ENCODE data around the gene TMEM38B.

Gene TMEM38B

DNA sequence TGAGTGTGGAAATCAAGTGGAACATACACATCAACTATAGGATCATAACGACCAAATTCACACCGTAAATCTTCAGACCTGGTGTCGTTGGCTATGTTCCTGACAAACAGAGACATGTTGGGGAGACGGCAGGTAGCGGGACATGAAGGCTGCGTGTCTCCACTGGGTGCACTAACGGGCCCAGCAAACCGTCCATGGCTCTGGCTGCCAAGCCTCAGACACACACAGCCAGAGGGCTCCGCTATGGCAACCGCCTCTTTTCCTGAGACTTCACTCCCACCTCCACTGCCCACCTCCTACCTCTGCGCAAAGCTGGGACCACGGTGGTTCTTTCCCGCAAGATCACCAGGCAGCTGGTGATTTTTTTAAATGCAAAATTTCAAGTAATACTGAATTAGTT is 16.3 kb downstream of the TMEM38B start:
- H3K36me3 ChIP-seq (ENCODE audit: insufficient read depth, insufficient read length, low read length) = peaks cover 8% of the 10 kb centered on the region
- no peak for DNase-seq (ENCODE audit: low read depth, low spot score)
- H3K27me3 ChIP-seq (ENCODE audit: insufficient read depth, insufficient read length) = no peaks in the 10 kb centered on the region
- no peak overlapping the region for H3K4me3 ChIP-seq (ENCODE audit: insufficient read length, low read depth)
- TF ChIP-seq ZNF274 (IDR thresholded peaks at IDR 0.05; ENCODE audit: low read depth, low read length) = no peak
- no peak for TF ChIP-seq YY1 (IDR thresholded peaks at IDR 0.05; ENCODE audit: insufficient read depth, insufficient read length)
- no peak for TF ChIP-seq SUZ12 (IDR thresholded peaks at IDR 0.05; ENCODE audit: extremely low read depth, insufficient read depth, insufficient read length)
- no peak overlapping the region for H3K9ac ChIP-seq (ENCODE audit: insufficient read length, low read depth)
- H3K4me1 ChIP-seq (ENCODE audit: insufficient read depth, insufficient read length) = no peaks in the 10 kb centered on the region
- peaks cover 16% of the 10 kb centered on the region for H3K9me3 ChIP-seq (ENCODE audit: insufficient read depth, low read length)

- H3K9me3 ChIP-seq (ENCODE audit: insufficient read depth, low read length) = peaks cover 16% of the 10 kb centered on the region
- no peak for DNase-seq (ENCODE audit: low read depth, low spot score)
- H3K4me1 ChIP-seq (ENCODE audit: insufficient read depth, insufficient read length) = no peaks in the 10 kb centered on the region
These were observed 17.5 kb downstream of the TMEM38B start for GRCh38 chr9:105711867-105712266.

GRCh38 chr9:105712297-105712696 is 18.0 kb downstream of the TMEM38B start:
- H3K4me1 ChIP-seq (ENCODE audit: insufficient read depth, insufficient read length) = no peaks in the 10 kb centered on the region
- no peak overlapping the region for H3K4me3 ChIP-seq (ENCODE audit: insufficient read length, low read depth)
- no peak for TF ChIP-seq SUZ12 (IDR thresholded peaks at IDR 0.05; ENCODE audit: extremely low read depth, insufficient read depth, insufficient read length)
- no peak for TF ChIP-seq ZNF274 (IDR thresholded peaks at IDR 0.05; ENCODE audit: low read depth, low read length)
- TF ChIP-seq YY1 (IDR thresholded peaks at IDR 0.05; ENCODE audit: insufficient read depth, insufficient read length) = no peak
- no peaks in the 10 kb centered on the region for H3K27me3 ChIP-seq (ENCODE audit: insufficient read depth, insufficient read length)
- no peak for DNase-seq (ENCODE audit: low read depth, low spot score)
- peaks cover 16% of the 10 kb centered on the region for H3K9me3 ChIP-seq (ENCODE audit: insufficient read depth, low read length)
- no peak overlapping the region for H3K9ac ChIP-seq (ENCODE audit: insufficient read length, low read depth)
- peaks cover 8% of the 10 kb centered on the region for H3K36me3 ChIP-seq (ENCODE audit: insufficient read depth, insufficient read length, low read length)

More at GRCh38 chr9:105711867-105712266, 17.5 kb downstream of the TMEM38B start:
- H3K36me3 ChIP-seq (ENCODE audit: insufficient read depth, insufficient read length, low read length) = peaks cover 8% of the 10 kb centered on the region
- H3K9ac ChIP-seq (ENCODE audit: insufficient read length, low read depth) = no peak overlapping the region
- no peaks in the 10 kb centered on the region for H3K27me3 ChIP-seq (ENCODE audit: insufficient read depth, insufficient read length)
- TF ChIP-seq SUZ12 (IDR thresholded peaks at IDR 0.05; ENCODE audit: extremely low read depth, insufficient read depth, insufficient read length) (no peak), ZNF274 (IDR thresholded peaks at IDR 0.05; ENCODE audit: low read depth, low read length) (no peak), YY1 (IDR thresholded peaks at IDR 0.05; ENCODE audit: insufficient read depth, insufficient read length) (no peak)
- no peak overlapping the region for H3K4me3 ChIP-seq (ENCODE audit: insufficient read length, low read depth)

DNA sequence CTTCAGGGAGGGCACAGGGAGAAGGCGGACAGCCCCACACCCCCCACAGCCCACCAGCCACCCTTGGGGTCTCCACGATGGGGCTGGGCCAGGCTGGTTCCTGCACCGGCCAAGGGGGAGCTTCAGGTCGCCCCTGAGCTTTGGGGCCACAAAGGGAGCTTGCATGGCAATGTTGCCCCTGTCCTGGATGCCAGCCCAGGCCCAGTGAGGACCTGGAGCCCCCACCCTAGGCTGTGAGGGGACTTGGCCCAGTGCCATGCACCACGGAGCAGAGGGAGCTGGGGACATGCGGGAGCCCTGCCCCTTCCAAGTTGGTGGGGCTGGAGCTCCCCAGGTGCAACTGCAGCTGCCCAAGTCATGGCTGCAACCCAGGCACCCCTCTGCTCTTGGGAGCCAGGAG is 18.4 kb downstream of the TMEM38B start:
- H3K9ac ChIP-seq (ENCODE audit: insufficient read length, low read depth) = no peak overlapping the region
- H3K27me3 ChIP-seq (ENCODE audit: insufficient read depth, insufficient read length) = no peaks in the 10 kb centered on the region
- no peak for TF ChIP-seq YY1 (IDR thresholded peaks at IDR 0.05; ENCODE audit: insufficient read depth, insufficient read length)
- no peak for TF ChIP-seq SUZ12 (IDR thresholded peaks at IDR 0.05; ENCODE audit: extremely low read depth, insufficient read depth, insufficient read length)
- TF ChIP-seq ZNF274 (IDR thresholded peaks at IDR 0.05; ENCODE audit: low read depth, low read length) = no peak
- DNase-seq (ENCODE audit: low read depth, low spot score) = no peak
- H3K36me3 ChIP-seq (ENCODE audit: insufficient read depth, insufficient read length, low read length) = peaks cover 8% of the 10 kb centered on the region
- H3K4me3 ChIP-seq (ENCODE audit: insufficient read length, low read depth) = no peak overlapping the region
- H3K9me3 ChIP-seq (ENCODE audit: insufficient read depth, low read length) = peaks cover 16% of the 10 kb centered on the region
- no peaks in the 10 kb centered on the region for H3K4me1 ChIP-seq (ENCODE audit: insufficient read depth, insufficient read length)

DNA sequence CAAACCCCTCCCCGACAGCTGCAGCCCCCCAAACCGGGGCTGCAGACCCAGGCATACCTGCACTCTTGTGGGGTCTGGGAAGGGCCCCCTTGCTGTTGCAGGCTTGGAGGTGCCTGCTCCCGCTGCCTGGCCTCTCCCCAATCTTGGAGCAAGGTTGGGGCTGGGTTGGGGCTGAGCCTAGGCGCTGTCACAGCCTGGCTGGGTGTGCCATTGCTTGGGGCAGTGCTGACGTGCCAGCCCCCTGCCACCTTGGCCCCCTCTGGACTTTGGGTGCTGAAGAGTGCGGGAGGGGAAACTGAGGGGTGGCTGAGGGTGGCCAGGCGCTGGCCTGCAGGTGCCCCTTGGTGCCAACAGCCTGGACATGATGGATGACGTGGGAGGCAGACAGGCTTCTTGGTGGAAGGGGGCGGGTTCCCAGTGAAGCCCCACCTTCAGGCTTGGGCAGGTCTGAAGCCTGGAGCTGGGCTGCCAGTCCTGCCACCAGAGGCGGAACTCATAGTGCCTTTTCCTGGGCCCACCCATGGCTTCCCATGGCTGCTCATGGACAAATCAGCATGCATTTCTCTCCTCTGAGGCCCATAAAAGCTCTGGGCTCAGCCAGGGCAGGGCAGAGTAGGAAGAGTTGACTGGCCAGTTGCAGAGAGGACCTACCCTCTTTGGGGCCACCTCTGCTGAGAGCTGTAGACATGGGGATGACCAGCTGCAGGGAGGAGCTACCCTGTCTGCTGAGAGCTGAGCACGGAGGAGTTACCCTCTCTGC is 19.1 kb downstream of the TMEM38B start:
- DNase-seq (ENCODE audit: low read depth, low spot score) = no peak

DNA sequence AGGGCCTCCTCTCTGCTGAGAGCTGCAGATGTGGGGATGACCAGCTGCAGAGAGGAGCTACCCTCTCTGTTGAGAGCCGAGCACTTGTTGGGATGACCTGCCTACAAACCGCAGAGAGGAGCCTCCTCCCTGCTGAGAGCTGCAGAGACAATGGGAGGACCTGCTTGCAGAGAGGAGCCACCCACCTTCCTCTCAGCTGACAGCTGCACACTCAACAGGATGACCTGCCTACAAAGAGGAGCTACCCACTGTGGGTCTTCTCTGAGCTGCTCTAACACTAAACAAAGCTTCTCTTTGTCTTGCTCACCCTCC is 19.6 kb downstream of the TMEM38B start:
- Histone ChIP-seq H3K4me3 (ENCODE audit: insufficient read length, low read depth) (no peak overlapping the region), H3K36me3 (ENCODE audit: insufficient read depth, insufficient read length, low read length) (peaks cover 8% of the 10 kb centered on the region), H3K9ac (ENCODE audit: insufficient read length, low read depth) (no peak overlapping the region), H3K4me1 (ENCODE audit: insufficient read depth, insufficient read length) (no peaks in the 10 kb centered on the region), H3K9me3 (ENCODE audit: insufficient read depth, low read length) (peaks cover 16% of the 10 kb centered on the region), H3K27me3 (ENCODE audit: insufficient read depth, insufficient read length) (no peaks in the 10 kb centered on the region)
- DNase-seq (ENCODE audit: low read depth, low spot score) = no peak
- TF ChIP-seq YY1 (IDR thresholded peaks at IDR 0.05; ENCODE audit: insufficient read depth, insufficient read length) (no peak), SUZ12 (IDR thresholded peaks at IDR 0.05; ENCODE audit: extremely low read depth, insufficient read depth, insufficient read length) (no peak), ZNF274 (IDR thresholded peaks at IDR 0.05; ENCODE audit: low read depth, low read length) (no peak)

More for the DNA sequence above, 19.1 kb downstream of the TMEM38B start:
- peaks cover 16% of the 10 kb centered on the region for H3K9me3 ChIP-seq (ENCODE audit: insufficient read depth, low read length)
- no peaks in the 10 kb centered on the region for H3K27me3 ChIP-seq (ENCODE audit: insufficient read depth, insufficient read length)
- no peak overlapping the region for H3K4me3 ChIP-seq (ENCODE audit: insufficient read length, low read depth)
- H3K4me1 ChIP-seq (ENCODE audit: insufficient read depth, insufficient read length) = no peaks in the 10 kb centered on the region
- no peak for TF ChIP-seq YY1 (IDR thresholded peaks at IDR 0.05; ENCODE audit: insufficient read depth, insufficient read length)
- TF ChIP-seq SUZ12 (IDR thresholded peaks at IDR 0.05; ENCODE audit: extremely low read depth, insufficient read depth, insufficient read length) = no peak
- no peak for TF ChIP-seq ZNF274 (IDR thresholded peaks at IDR 0.05; ENCODE audit: low read depth, low read length)
- H3K9ac ChIP-seq (ENCODE audit: insufficient read length, low read depth) = no peak overlapping the region
- peaks cover 8% of the 10 kb centered on the region for H3K36me3 ChIP-seq (ENCODE audit: insufficient read depth, insufficient read length, low read length)

DNA sequence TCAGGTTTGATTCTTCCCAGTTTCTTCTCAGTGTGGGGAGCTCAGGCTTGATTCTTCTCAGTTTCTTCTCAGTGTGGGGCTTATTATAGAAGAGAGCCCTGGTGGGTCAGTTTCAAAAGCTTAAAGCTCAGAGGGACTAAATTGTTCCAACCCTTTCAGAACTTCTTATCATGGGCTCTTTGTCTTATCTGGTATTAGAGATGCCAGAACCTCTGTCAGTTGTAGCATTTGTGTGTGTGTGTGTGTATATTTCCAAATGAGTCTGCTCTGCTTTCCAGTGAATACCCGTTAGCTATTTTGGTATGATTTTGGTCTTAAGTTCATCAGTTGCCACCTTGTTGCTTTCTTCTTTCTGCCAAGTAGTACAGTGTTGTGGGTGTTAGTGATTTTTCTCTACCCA is 21.8 kb downstream of the TMEM38B start:
- Histone ChIP-seq H3K27me3 (ENCODE audit: insufficient read depth, insufficient read length) (no peaks in the 10 kb centered on the region), H3K4me3 (ENCODE audit: insufficient read length, low read depth) (no peak overlapping the region), H3K36me3 (ENCODE audit: insufficient read depth, insufficient read length, low read length) (peaks cover 4% of the 10 kb centered on the region), H3K9me3 (ENCODE audit: insufficient read depth, low read length) (peaks cover 16% of the 10 kb centered on the region), H3K9ac (ENCODE audit: insufficient read length, low read depth) (no peak overlapping the region), H3K4me1 (ENCODE audit: insufficient read depth, insufficient read length) (no peaks in the 10 kb centered on the region)
- TF ChIP-seq YY1 (IDR thresholded peaks at IDR 0.05; ENCODE audit: insufficient read depth, insufficient read length) (no peak), ZNF274 (IDR thresholded peaks at IDR 0.05; ENCODE audit: low read depth, low read length) (no peak), SUZ12 (IDR thresholded peaks at IDR 0.05; ENCODE audit: extremely low read depth, insufficient read depth, insufficient read length) (no peak)
- no peak for DNase-seq (ENCODE audit: low read depth, low spot score)

Data from NT2/D1 (cell line).